ENCODE results near the gene PPP2R3A. TPM values are rescaled to one million over a fixed set of nuclear protein-coding genes. Genes with fewer than 3 reads are reported as not detected.

The PPP2R3A gene
- total RNA-seq, 1 experiment from 2014 or later = 1.1 TPM

DNA sequence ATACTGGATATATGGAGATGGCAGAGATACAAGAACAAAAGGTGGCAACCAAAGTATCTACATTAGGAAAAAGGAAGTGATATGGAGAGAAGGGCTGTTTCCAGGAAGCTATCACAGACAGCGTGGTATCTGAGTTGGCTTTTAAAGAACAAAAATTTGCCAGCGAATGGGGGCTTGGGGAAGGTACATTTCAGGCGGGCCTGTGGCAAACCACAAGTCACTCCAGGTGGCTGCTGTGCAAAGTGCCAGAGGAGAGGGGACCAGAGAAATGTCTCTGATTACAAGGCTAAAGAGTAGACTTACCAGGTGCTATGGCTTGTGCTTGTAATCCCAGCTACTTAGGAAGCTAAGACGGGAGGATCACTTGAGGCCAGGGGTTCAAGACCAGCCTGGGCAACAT, 139.5 kb downstream of the PPP2R3A start:
- Histone ChIP-seq H3K4me3 (ENCODE audit: low read depth, low read length, poor library complexity, severe bottlenecking) (no peak overlapping the region), H3K9me3 (ENCODE audit: low read depth, low read length, poor library complexity, severe bottlenecking) (no peaks in the 10 kb centered on the region), H3K27ac (ENCODE audit: low read depth, low read length, poor library complexity, severe bottlenecking) (no peak overlapping the region), H3K36me3 (ENCODE audit: insufficient read depth, low read length, poor library complexity, severe bottlenecking) (no peaks in the 10 kb centered on the region), H3K27me3 (replicated peaks; ENCODE audit: insufficient read depth, low read depth, low read length, poor library complexity) (no peaks in the 10 kb centered on the region), H3K4me1 (ENCODE audit: insufficient read depth, low read length, poor library complexity, severe bottlenecking) (no peaks in the 10 kb centered on the region)
- no peak for DNase-seq (ENCODE audit: low spot score)
- BruUV-seq (replicated peaks) = no TSS peak
- intact Hi-C loops (cut with micrococcal nuclease; ENCODE audit: unreplicated experiment) = no loop called here
- TF ChIP-seq EZH2 (IDR thresholded peaks at IDR 0.05; ENCODE audit: borderline replicate concordance, low read depth, low read length, poor library complexity, severe bottlenecking) = no peak
- TF ChIP-seq, protein P1, sequence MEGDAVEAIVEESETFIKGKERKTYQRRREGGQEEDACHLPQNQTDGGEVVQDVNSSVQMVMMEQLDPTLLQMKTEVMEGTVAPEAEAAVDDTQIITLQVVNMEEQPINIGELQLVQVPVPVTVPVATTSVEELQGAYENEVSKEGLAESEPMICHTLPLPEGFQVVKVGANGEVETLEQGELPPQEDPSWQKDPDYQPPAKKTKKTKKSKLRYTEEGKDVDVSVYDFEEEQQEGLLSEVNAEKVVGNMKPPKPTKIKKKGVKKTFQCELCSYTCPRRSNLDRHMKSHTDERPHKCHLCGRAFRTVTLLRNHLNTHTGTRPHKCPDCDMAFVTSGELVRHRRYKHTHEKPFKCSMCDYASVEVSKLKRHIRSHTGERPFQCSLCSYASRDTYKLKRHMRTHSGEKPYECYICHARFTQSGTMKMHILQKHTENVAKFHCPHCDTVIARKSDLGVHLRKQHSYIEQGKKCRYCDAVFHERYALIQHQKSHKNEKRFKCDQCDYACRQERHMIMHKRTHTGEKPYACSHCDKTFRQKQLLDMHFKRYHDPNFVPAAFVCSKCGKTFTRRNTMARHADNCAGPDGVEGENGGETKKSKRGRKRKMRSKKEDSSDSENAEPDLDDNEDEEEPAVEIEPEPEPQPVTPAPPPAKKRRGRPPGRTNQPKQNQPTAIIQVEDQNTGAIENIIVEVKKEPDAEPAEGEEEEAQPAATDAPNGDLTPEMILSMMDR (conservative IDR thresholded peaks at IDR 0.05; ENCODE audit: low read depth, low read length) = no peak
- CTCF ChIA-PET = no interaction called here
- POLR2A ChIA-PET (ENCODE audit: low non-redundant PET) = no interaction called here

DNA sequence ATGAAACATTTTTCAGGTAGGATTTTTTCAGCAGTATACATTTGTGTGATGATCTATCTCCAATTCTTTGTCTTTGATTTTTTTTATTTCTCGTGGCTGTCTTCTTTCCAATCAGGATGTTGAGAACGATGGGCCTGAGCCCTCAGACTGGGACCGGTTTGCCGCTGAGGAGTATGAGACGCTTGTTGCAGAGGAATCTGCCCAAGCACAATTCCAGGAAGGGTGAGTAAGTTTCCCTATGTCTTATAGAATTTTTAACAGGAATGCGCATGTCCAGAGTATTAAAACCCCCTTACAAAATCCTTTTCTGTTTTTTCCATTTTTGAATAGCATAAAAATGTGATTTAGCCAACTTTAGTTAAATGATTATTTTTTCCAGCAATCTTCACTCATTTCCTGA, 140.6 kb downstream of the PPP2R3A start:
- no peaks in the 10 kb centered on the region for H3K36me3 ChIP-seq (ENCODE audit: insufficient read depth, low read length, poor library complexity, severe bottlenecking)
- no peaks in the 10 kb centered on the region for H3K9me3 ChIP-seq (ENCODE audit: low read depth, low read length, poor library complexity, severe bottlenecking)
- POLR2A ChIA-PET (ENCODE audit: low non-redundant PET) = no interaction called here
- no TSS peak for BruUV-seq (replicated peaks)
- no peak for DNase-seq (ENCODE audit: low spot score)
- TF ChIP-seq, protein P1 (conservative IDR thresholded peaks at IDR 0.05; ENCODE audit: low read depth, low read length) = no peak
- no peak for TF ChIP-seq EZH2 (IDR thresholded peaks at IDR 0.05; ENCODE audit: borderline replicate concordance, low read depth, low read length, poor library complexity, severe bottlenecking)
- no peaks in the 10 kb centered on the region for H3K4me1 ChIP-seq (ENCODE audit: insufficient read depth, low read length, poor library complexity, severe bottlenecking)
- CTCF ChIA-PET = no interaction called here
- no peak overlapping the region for H3K27ac ChIP-seq (ENCODE audit: low read depth, low read length, poor library complexity, severe bottlenecking)
- no peaks in the 10 kb centered on the region for H3K27me3 ChIP-seq (replicated peaks; ENCODE audit: insufficient read depth, low read depth, low read length, poor library complexity)
- intact Hi-C loops (cut with micrococcal nuclease; ENCODE audit: unreplicated experiment) = no loop called here
- no peak overlapping the region for H3K4me3 ChIP-seq (ENCODE audit: low read depth, low read length, poor library complexity, severe bottlenecking)

DNA sequence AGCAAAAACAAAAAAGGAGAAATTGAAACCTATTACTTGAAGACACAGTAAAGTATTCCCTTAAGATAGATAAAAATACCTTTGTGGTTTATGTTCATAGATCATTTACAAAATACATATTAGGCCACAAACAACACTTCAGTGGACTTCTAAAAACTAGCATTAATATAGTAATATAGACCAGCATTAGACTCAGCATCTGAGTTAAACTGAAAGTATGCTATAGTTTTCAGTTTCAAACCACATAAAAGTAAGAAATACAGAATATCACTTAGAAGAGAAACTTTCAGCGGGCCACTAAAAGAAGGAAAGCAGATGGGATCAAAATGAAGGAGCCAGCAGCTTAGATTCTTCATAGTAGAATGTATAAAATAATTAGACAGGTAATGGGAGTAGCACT, 144.0 kb downstream of the PPP2R3A start:
- intact Hi-C loops (cut with micrococcal nuclease; ENCODE audit: unreplicated experiment) = no loop called here
- H3K36me3 ChIP-seq (ENCODE audit: insufficient read depth, low read length, poor library complexity, severe bottlenecking) = no peaks in the 10 kb centered on the region
- H3K9me3 ChIP-seq (ENCODE audit: low read depth, low read length, poor library complexity, severe bottlenecking) = no peaks in the 10 kb centered on the region
- ChIA-PET POLR2A (ENCODE audit: low non-redundant PET) (no interaction called here), CTCF (no interaction called here)
- H3K4me3 ChIP-seq (ENCODE audit: low read depth, low read length, poor library complexity, severe bottlenecking) = no peak overlapping the region
- no peaks in the 10 kb centered on the region for H3K4me1 ChIP-seq (ENCODE audit: insufficient read depth, low read length, poor library complexity, severe bottlenecking)
- H3K27ac ChIP-seq (ENCODE audit: low read depth, low read length, poor library complexity, severe bottlenecking) = no peak overlapping the region
- BruUV-seq (replicated peaks) = no TSS peak
- H3K27me3 ChIP-seq (replicated peaks; ENCODE audit: insufficient read depth, low read depth, low read length, poor library complexity) = no peaks in the 10 kb centered on the region
- no peak for DNase-seq (ENCODE audit: low spot score)
- TF ChIP-seq, protein P1 (conservative IDR thresholded peaks at IDR 0.05; ENCODE audit: low read depth, low read length) = no peak
- TF ChIP-seq EZH2 (IDR thresholded peaks at IDR 0.05; ENCODE audit: borderline replicate concordance, low read depth, low read length, poor library complexity, severe bottlenecking) = no peak

Measured in A673 (cell line).